Measurements from ENCODE around the gene C2orf66. TPM values are rescaled to one million over a fixed set of nuclear protein-coding genes. Genes with fewer than 3 reads are reported as not detected.
A peak's percentile ranks its signal among the peaks of the same experiment; 100 is the strongest.

Gene C2orf66
- total and polyA plus RNA-seq, 9 donors = 0.04 to 0.44 (median 0.24) TPM; not detected in 3

- DNase-seq = no peak
- Histone ChIP-seq H3K9me3 (replicated peaks; ENCODE audit: control insufficient read depth, low read depth, low read length) (no peaks in the 10 kb centered on the region), H3K36me3 (ENCODE audit: control insufficient read depth, insufficient read depth, low read length) (no peaks in the 10 kb centered on the region), H3K4me1 (ENCODE audit: control insufficient read depth, insufficient read depth, low read length) (no peaks in the 10 kb centered on the region), H3K27ac (ENCODE audit: low read length) (no peak overlapping the region), H3K4me3 (ENCODE audit: low read length) (no peak overlapping the region), H3K27me3 (ENCODE audit: control insufficient read depth, insufficient read depth, low read length) (no peaks in the 10 kb centered on the region)
- WGBS (ENCODE audit: insufficient coverage) = no CpG with 5 or more reads among the region's 1 CpG
These were observed 21.5 kb upstream of the C2orf66 start for GRCh38 chr2:196830701-196831100.

GRCh38 chr2:196827356-196827755 is 18.2 kb upstream of the C2orf66 start:
- Histone ChIP-seq H3K27ac (ENCODE audit: low read length) (no peak overlapping the region), H3K27me3 (ENCODE audit: control insufficient read depth, insufficient read depth, low read length) (no peaks in the 10 kb centered on the region), H3K36me3 (ENCODE audit: control insufficient read depth, insufficient read depth, low read length) (no peaks in the 10 kb centered on the region), H3K4me3 (ENCODE audit: low read length) (no peak overlapping the region), H3K9me3 (replicated peaks; ENCODE audit: control insufficient read depth, low read depth, low read length) (no peaks in the 10 kb centered on the region), H3K4me1 (ENCODE audit: control insufficient read depth, insufficient read depth, low read length) (no peaks in the 10 kb centered on the region)
- no CpG with 5 or more reads among the region's 2 CpGs for WGBS (ENCODE audit: insufficient coverage)
- no peak for DNase-seq

GRCh38 chr2:196823750-196824522 is 14.8 kb upstream of the C2orf66 start:
- Histone ChIP-seq H3K36me3 (ENCODE audit: control insufficient read depth, insufficient read depth, low read length) (no peaks in the 10 kb centered on the region), H3K27ac (ENCODE audit: low read length) (no peak overlapping the region), H3K27me3 (ENCODE audit: control insufficient read depth, insufficient read depth, low read length) (no peaks in the 10 kb centered on the region), H3K9me3 (replicated peaks; ENCODE audit: control insufficient read depth, low read depth, low read length) (no peaks in the 10 kb centered on the region), H3K4me1 (ENCODE audit: control insufficient read depth, insufficient read depth, low read length) (no peaks in the 10 kb centered on the region), H3K4me3 (ENCODE audit: low read length) (no peak overlapping the region)
- no peak for DNase-seq

GRCh38 chr2:196821195-196821594 is 12.0 kb upstream of the C2orf66 start:
- Histone ChIP-seq H3K36me3 (ENCODE audit: control insufficient read depth, insufficient read depth, low read length) (no peaks in the 10 kb centered on the region), H3K27me3 (ENCODE audit: control insufficient read depth, insufficient read depth, low read length) (no peaks in the 10 kb centered on the region), H3K4me3 (ENCODE audit: low read length) (no peak overlapping the region), H3K27ac (ENCODE audit: low read length) (no peak overlapping the region), H3K9me3 (replicated peaks; ENCODE audit: control insufficient read depth, low read depth, low read length) (peaks cover 7% of the 10 kb centered on the region), H3K4me1 (ENCODE audit: control insufficient read depth, insufficient read depth, low read length) (no peaks in the 10 kb centered on the region)
- WGBS (ENCODE audit: insufficient coverage) = no CpG with 5 or more reads among the region's 1 CpG
- no peak for DNase-seq

GRCh38 chr2:196808083-196808665 is 981 bp downstream of the C2orf66 start:
- Histone ChIP-seq H3K9me3 (replicated peaks; ENCODE audit: control insufficient read depth, low read depth, low read length) (no peaks in the 10 kb centered on the region), H3K36me3 (ENCODE audit: control insufficient read depth, insufficient read depth, low read length) (no peaks in the 10 kb centered on the region), H3K4me1 (ENCODE audit: control insufficient read depth, insufficient read depth, low read length) (no peaks in the 10 kb centered on the region), H3K27ac (ENCODE audit: low read length) (no peak overlapping the region), H3K27me3 (ENCODE audit: control insufficient read depth, insufficient read depth, low read length) (no peaks in the 10 kb centered on the region), H3K4me3 (ENCODE audit: low read length) (no peak overlapping the region)
- 50% methylated on average over 1 of the region's 2 CpGs for WGBS (ENCODE audit: insufficient coverage)
- no peak for DNase-seq

- Histone ChIP-seq H3K27me3 (ENCODE audit: control insufficient read depth, insufficient read depth, low read length) (no peaks in the 10 kb centered on the region), H3K9me3 (replicated peaks; ENCODE audit: control insufficient read depth, low read depth, low read length) (no peaks in the 10 kb centered on the region), H3K4me1 (ENCODE audit: control insufficient read depth, insufficient read depth, low read length) (no peaks in the 10 kb centered on the region), H3K36me3 (ENCODE audit: control insufficient read depth, insufficient read depth, low read length) (no peaks in the 10 kb centered on the region), H3K4me3 (ENCODE audit: low read length) (no peak overlapping the region), H3K27ac (ENCODE audit: low read length) (no peak overlapping the region)
- no CpG with 5 or more reads among the region's 1 CpG for WGBS (ENCODE audit: insufficient coverage)
- DNase-seq = no peak
These were observed 4.8 kb downstream of the C2orf66 start for GRCh38 chr2:196804381-196804780.

GRCh38 chr2:196802401-196802800 is 6.8 kb downstream of the C2orf66 start:
- H3K4me1 ChIP-seq (ENCODE audit: control insufficient read depth, insufficient read depth, low read length) = peaks cover 5% of the 10 kb centered on the region
- peaks cover 2% of the 10 kb centered on the region for H3K36me3 ChIP-seq (ENCODE audit: control insufficient read depth, insufficient read depth, low read length)
- H3K27me3 ChIP-seq (ENCODE audit: control insufficient read depth, insufficient read depth, low read length) = no peaks in the 10 kb centered on the region
- WGBS (ENCODE audit: insufficient coverage) = no CpG with 5 or more reads among the region's 2 CpGs
- H3K9me3 ChIP-seq (replicated peaks; ENCODE audit: control insufficient read depth, low read depth, low read length) = no peaks in the 10 kb centered on the region
- H3K4me3 ChIP-seq (ENCODE audit: low read length) = no peak overlapping the region
- DNase-seq = peak; percentile 68
- no peak overlapping the region for H3K27ac ChIP-seq (ENCODE audit: low read length)

GRCh38 chr2:196801674-196802261 is 7.4 kb downstream of the C2orf66 start:
- WGBS (ENCODE audit: insufficient coverage) = no CpG with 5 or more reads among the region's 2 CpGs
- DNase-seq = peak; percentile 81

GRCh38 chr2:196798980-196799379 is 10.2 kb downstream of the C2orf66 start:
- peaks cover 5% of the 10 kb centered on the region for H3K4me1 ChIP-seq (ENCODE audit: control insufficient read depth, insufficient read depth, low read length)
- no peak for DNase-seq
- H3K27me3 ChIP-seq (ENCODE audit: control insufficient read depth, insufficient read depth, low read length) = no peaks in the 10 kb centered on the region
- H3K4me3 ChIP-seq (ENCODE audit: low read length) = peak overlapping the region; percentile 94
- H3K9me3 ChIP-seq (replicated peaks; ENCODE audit: control insufficient read depth, low read depth, low read length) = no peaks in the 10 kb centered on the region
- H3K36me3 ChIP-seq (ENCODE audit: control insufficient read depth, insufficient read depth, low read length) = peaks cover 16% of the 10 kb centered on the region
- no CpG with 5 or more reads among the region's 10 CpGs for WGBS (ENCODE audit: insufficient coverage)
- peak overlapping the region; percentile 92 for H3K27ac ChIP-seq (ENCODE audit: low read length)

More at GRCh38 chr2:196801674-196802261, 7.4 kb downstream of the C2orf66 start:
- H3K4me1 ChIP-seq (ENCODE audit: control insufficient read depth, insufficient read depth, low read length) = peaks cover 5% of the 10 kb centered on the region
- H3K27ac ChIP-seq (ENCODE audit: low read length) = no peak overlapping the region
- H3K4me3 ChIP-seq (ENCODE audit: low read length) = no peak overlapping the region
- H3K27me3 ChIP-seq (ENCODE audit: control insufficient read depth, insufficient read depth, low read length) = no peaks in the 10 kb centered on the region
- peaks cover 6% of the 10 kb centered on the region for H3K36me3 ChIP-seq (ENCODE audit: control insufficient read depth, insufficient read depth, low read length)
- H3K9me3 ChIP-seq (replicated peaks; ENCODE audit: control insufficient read depth, low read depth, low read length) = no peaks in the 10 kb centered on the region

GRCh38 chr2:196792865-196793264 is 16.3 kb downstream of the C2orf66 start:
- H3K4me3 ChIP-seq (ENCODE audit: low read length) = no peak overlapping the region
- peaks cover 44% of the 10 kb centered on the region for H3K36me3 ChIP-seq (ENCODE audit: control insufficient read depth, insufficient read depth, low read length)
- no peaks in the 10 kb centered on the region for H3K9me3 ChIP-seq (replicated peaks; ENCODE audit: control insufficient read depth, low read depth, low read length)
- DNase-seq = no peak
- no peaks in the 10 kb centered on the region for H3K4me1 ChIP-seq (ENCODE audit: control insufficient read depth, insufficient read depth, low read length)
- no CpG with 5 or more reads among the region's 3 CpGs for WGBS (ENCODE audit: insufficient coverage)
- H3K27me3 ChIP-seq (ENCODE audit: control insufficient read depth, insufficient read depth, low read length) = no peaks in the 10 kb centered on the region
- no peak overlapping the region for H3K27ac ChIP-seq (ENCODE audit: low read length)

All from muscle of leg (tissue), 11 donors.